Panc1 (cell line): Measurements from ENCODE around the gene COPZ2.

Source experiments
- POLR2AphosphoS5 ChIP-seq: IDR thresholded peaks from 2 replicates; pipeline ENCODE4 v1.6.1; 2012; ENCODE audit warnings: mild to moderate bottlenecking, low read depth, low read length, moderate library complexity
- SIN3A ChIP-seq: IDR thresholded peaks from 2 replicates; pipeline ENCODE4 v1.6.1; 2012; ENCODE audit warnings: low read depth, mild to moderate bottlenecking, low read length, moderate library complexity, borderline replicate concordance; ENCODE audit not compliant: insufficient read depth
- TF ChIP-seq, protein P1 (sequence below): fragments of 450-650 bp; IDR thresholded peaks from 2 replicates; pipeline ENCODE4 v1.5.1; 2017; ENCODE audit warnings: mild to moderate bottlenecking
- TF ChIP-seq, protein P2 (sequence below), 2 experiments: IDR thresholded peaks; 2 replicates each; pipeline ENCODE4 v1.6.1; 2011 to 2012; ENCODE audit warnings: low read depth in 2 of 2, control low read depth in 1 of 2, low read length in 1 of 2, mild to moderate bottlenecking in 1 of 2, moderate library complexity in 1 of 2; ENCODE audit not compliant: insufficient read depth in 1 of 2

DNA sequence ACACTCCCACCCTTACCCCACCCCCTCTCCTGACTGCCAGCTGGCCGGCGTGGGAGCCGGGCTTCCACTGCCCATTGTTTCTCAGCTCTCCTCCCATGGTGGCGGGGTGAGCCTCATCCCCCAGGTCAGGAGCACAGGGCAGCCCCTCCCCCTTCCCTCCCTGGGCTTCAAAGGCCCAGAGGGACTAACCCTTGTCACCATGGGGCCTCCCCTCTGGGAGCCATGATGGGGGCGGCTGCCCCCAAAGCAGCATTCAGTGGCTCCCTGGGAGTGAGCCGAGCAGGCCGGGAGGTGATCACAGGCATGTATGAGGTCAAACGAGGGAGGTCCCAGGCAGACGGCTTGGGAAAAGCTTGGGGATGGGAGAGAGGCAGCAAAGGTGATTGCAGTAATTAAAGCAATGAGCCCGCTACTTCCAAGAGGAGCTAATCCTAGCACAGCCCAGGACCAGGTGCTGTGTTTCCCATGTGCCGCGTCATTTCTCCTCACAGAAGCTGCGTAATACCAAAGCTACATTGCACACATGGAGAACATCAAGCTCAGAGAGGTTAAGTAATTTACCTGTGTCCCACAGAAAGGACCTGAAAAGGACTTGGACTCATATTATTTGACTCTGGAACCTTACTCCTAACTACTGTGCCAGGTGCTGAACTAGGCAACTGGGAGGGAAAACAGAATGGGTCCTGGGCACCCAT is 42.2 kb downstream of the COPZ2 start:
- no peak for TF ChIP-seq SIN3A
- TF ChIP-seq, protein P1, sequence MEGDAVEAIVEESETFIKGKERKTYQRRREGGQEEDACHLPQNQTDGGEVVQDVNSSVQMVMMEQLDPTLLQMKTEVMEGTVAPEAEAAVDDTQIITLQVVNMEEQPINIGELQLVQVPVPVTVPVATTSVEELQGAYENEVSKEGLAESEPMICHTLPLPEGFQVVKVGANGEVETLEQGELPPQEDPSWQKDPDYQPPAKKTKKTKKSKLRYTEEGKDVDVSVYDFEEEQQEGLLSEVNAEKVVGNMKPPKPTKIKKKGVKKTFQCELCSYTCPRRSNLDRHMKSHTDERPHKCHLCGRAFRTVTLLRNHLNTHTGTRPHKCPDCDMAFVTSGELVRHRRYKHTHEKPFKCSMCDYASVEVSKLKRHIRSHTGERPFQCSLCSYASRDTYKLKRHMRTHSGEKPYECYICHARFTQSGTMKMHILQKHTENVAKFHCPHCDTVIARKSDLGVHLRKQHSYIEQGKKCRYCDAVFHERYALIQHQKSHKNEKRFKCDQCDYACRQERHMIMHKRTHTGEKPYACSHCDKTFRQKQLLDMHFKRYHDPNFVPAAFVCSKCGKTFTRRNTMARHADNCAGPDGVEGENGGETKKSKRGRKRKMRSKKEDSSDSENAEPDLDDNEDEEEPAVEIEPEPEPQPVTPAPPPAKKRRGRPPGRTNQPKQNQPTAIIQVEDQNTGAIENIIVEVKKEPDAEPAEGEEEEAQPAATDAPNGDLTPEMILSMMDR = no peak
- no peak for TF ChIP-seq POLR2AphosphoS5
- TF ChIP-seq, protein P2, sequence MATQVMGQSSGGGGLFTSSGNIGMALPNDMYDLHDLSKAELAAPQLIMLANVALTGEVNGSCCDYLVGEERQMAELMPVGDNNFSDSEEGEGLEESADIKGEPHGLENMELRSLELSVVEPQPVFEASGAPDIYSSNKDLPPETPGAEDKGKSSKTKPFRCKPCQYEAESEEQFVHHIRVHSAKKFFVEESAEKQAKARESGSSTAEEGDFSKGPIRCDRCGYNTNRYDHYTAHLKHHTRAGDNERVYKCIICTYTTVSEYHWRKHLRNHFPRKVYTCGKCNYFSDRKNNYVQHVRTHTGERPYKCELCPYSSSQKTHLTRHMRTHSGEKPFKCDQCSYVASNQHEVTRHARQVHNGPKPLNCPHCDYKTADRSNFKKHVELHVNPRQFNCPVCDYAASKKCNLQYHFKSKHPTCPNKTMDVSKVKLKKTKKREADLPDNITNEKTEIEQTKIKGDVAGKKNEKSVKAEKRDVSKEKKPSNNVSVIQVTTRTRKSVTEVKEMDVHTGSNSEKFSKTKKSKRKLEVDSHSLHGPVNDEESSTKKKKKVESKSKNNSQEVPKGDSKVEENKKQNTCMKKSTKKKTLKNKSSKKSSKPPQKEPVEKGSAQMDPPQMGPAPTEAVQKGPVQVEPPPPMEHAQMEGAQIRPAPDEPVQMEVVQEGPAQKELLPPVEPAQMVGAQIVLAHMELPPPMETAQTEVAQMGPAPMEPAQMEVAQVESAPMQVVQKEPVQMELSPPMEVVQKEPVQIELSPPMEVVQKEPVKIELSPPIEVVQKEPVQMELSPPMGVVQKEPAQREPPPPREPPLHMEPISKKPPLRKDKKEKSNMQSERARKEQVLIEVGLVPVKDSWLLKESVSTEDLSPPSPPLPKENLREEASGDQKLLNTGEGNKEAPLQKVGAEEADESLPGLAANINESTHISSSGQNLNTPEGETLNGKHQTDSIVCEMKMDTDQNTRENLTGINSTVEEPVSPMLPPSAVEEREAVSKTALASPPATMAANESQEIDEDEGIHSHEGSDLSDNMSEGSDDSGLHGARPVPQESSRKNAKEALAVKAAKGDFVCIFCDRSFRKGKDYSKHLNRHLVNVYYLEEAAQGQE (IDR thresholded peaks at IDR 0.05; ENCODE audit: insufficient read depth in 1 of 2, low read depth in 2 of 2, low read length in 1 of 2) = no peak
